ENCODE data around the gene HOXA7.

Gene HOXA7

GRCh38 chr7:27182285-27182841 is 25.9 kb upstream of the HOXA7 start:
- no peak for DNase-seq (ENCODE audit: low read depth in 2 of 2)

- no peak for DNase-seq (ENCODE audit: low read depth in 2 of 2)
These were observed 25.4 kb upstream of the HOXA7 start for GRCh38 chr7:27181795-27182275.

GRCh38 chr7:27180431-27181420 is 24.3 kb upstream of the HOXA7 start:
- DNase-seq (ENCODE audit: low read depth in 2 of 2), result no peak

GRCh38 chr7:27179503-27180430 is 23.3 kb upstream of the HOXA7 start:
- DNase-seq (ENCODE audit: low read depth in 2 of 2), result peak in 1 of 2 donors; percentile 58

- no peak for DNase-seq (ENCODE audit: low read depth in 2 of 2)
These were observed 22.6 kb upstream of the HOXA7 start for GRCh38 chr7:27179030-27179429.

- DNase-seq (ENCODE audit: low read depth in 2 of 2), result no peak
These were observed 21.9 kb upstream of the HOXA7 start for GRCh38 chr7:27178366-27178765.

- DNase-seq (ENCODE audit: low read depth in 2 of 2), result no peak
These were observed 21.4 kb upstream of the HOXA7 start for GRCh38 chr7:27177795-27178320.

- DNase-seq (ENCODE audit: low read depth in 2 of 2), result no peak
These were observed 20.7 kb upstream of the HOXA7 start for GRCh38 chr7:27176962-27177794.

GRCh38 chr7:27176524-27176845 is 20.0 kb upstream of the HOXA7 start:
- DNase-seq (ENCODE audit: low read depth in 2 of 2), result no peak

- DNase-seq (ENCODE audit: low read depth in 2 of 2), result no peak
These were observed 19.4 kb upstream of the HOXA7 start for GRCh38 chr7:27175626-27176523.

- DNase-seq (ENCODE audit: low read depth in 2 of 2), result no peak
These were observed 18.6 kb upstream of the HOXA7 start for GRCh38 chr7:27174874-27175625.

GRCh38 chr7:27173956-27174873 is 17.7 kb upstream of the HOXA7 start, which contains the start of gene HOXA10:
Gene HOXA10 (minus strand): TSS chr7:27174320. CDS start chr7:27174306, 14 bp downstream.
- DNase-seq (ENCODE audit: low read depth in 2 of 2), result no peak

- no peak for DNase-seq (ENCODE audit: low read depth in 2 of 2)
These were observed 17.1 kb upstream of the HOXA7 start for GRCh38 chr7:27173511-27173955.

- DNase-seq (ENCODE audit: low read depth in 2 of 2), result no peak
These were observed 16.5 kb upstream of the HOXA7 start for GRCh38 chr7:27172823-27173510.

GRCh38 chr7:27172315-27172774 is 15.9 kb upstream of the HOXA7 start:
- DNase-seq (ENCODE audit: low read depth in 2 of 2), result no peak

- DNase-seq (ENCODE audit: low read depth in 2 of 2), result no peak
These were observed 15.3 kb upstream of the HOXA7 start for GRCh38 chr7:27171637-27172314.

- no peak for DNase-seq (ENCODE audit: low read depth in 2 of 2)
These were observed 14.8 kb upstream of the HOXA7 start for GRCh38 chr7:27171325-27171636.

All from stimulated activated CD4-positive, alpha-beta T cell treated with anti-CD3 and anti-CD28 coated beads, Interleukin-4, amount 100 ng/mL, for 48 hours (primary cell).